Measurements from ENCODE around the gene PAX6. TPM values are rescaled to one million over a fixed set of nuclear protein-coding genes. Genes with fewer than 3 reads are reported as not detected.

The PAX6 gene
- polyA plus RNA-seq, 1 of the 3 experiments (the other 2 are of a cell fraction) = not detected

GRCh38 chr11:31798057-31798553 lies 13.0 kb downstream of the PAX6 start:
- no peak overlapping the region for H3K9ac ChIP-seq
- H3K27me3 ChIP-seq (ENCODE audit: insufficient read depth) = peaks cover 74% of the 10 kb centered on the region
- H4K20me1 ChIP-seq (ENCODE audit: insufficient read depth) = no peaks in the 10 kb centered on the region
- H3K4me3 ChIP-seq (ENCODE audit: low read depth in 2 of 2, low read length in 1 of 2) = peak overlapping the region in 1 of 2 experiments; percentile 29; a peak in 2 of 4 replicates
- ChIA-PET CTCF (interaction anchor here (0.9 to 1.9 kb wide), 6 partner anchors 12 to 400 kb away, joined by 3 to 10 read pairs (median 5); no protein-coding TSS in a partner anchor), POLR2A (interaction anchor here (1.3 kb wide), 1 partner anchor 12 kb away, joined by 3 read pairs; no protein-coding TSS in a partner anchor)
- WGBS (ENCODE audit: low lambda C conversion rate) = 11% methylated on average over 21 of the region's 21 CpGs
- H3F3A ChIP-seq (replicated peaks; ENCODE audit: insufficient read depth) = peaks cover 4% of the 10 kb centered on the region
- peak overlapping the region; percentile 49 for H3K4me2 ChIP-seq
- no peaks in the 10 kb centered on the region for H3K9me3 ChIP-seq
- no peaks in the 10 kb centered on the region for H3K36me3 ChIP-seq (replicated peaks in 1 of 2; ENCODE audit: control insufficient read depth in 1 of 2, insufficient read depth in 2 of 2, low read length in 1 of 2)
- H3K4me1 ChIP-seq (ENCODE audit: control insufficient read depth in 1 of 2, insufficient read depth in 2 of 2, low read depth in 1 of 2, low read length in 1 of 2) = peaks cover 0 to 3% of the 10 kb centered on the region in 2 experiments; a peak in 1 of 4 replicates
- H3K79me2 ChIP-seq (ENCODE audit: insufficient read depth) = no peaks in the 10 kb centered on the region
- H3K9me2 ChIP-seq = no peaks in the 10 kb centered on the region
- 0 out of 2 replicates have a peak overlapping the region, but pooled peaks have one; percentile 14 for H2AFZ ChIP-seq (ENCODE audit: low read depth)
- peak; percentile 33 for DNase-seq
- TF ChIP-seq ELF1 (IDR thresholded peaks at IDR 0.05) (no peak), JUND (IDR thresholded peaks at IDR 0.05) (no peak), MEF2A (IDR thresholded peaks at IDR 0.05; ENCODE audit: borderline replicate concordance, low read depth) (no peak), FOXJ3 (CRISPR knock-in tag; IDR thresholded peaks at IDR 0.05) (no peak), RFX5 (IDR thresholded peaks at IDR 0.05; ENCODE audit: low read length) (no peak), RXRA (IDR thresholded peaks at IDR 0.05; ENCODE audit: borderline replicate concordance, low read depth) (no peak), EZH2phosphoT487 (IDR thresholded peaks at IDR 0.05; ENCODE audit: borderline replicate concordance, low read depth) (no peak; the same call in 1 of the 2 replicates), GABPA (IDR thresholded peaks at IDR 0.05; ENCODE audit: low read depth) (no peak), FOSL2 (IDR thresholded peaks at IDR 0.05; ENCODE audit: borderline replicate concordance, low read depth) (no peak), CHD2 (IDR thresholded peaks at IDR 0.05; ENCODE audit: low read length, partially characterized antibody) (no peak), YY1 (IDR thresholded peaks at IDR 0.05; ENCODE audit: low read depth) (no peak), REST (IDR thresholded peaks at IDR 0.05; ENCODE audit: low read depth, low read length) (no peak), EP300 (IDR thresholded peaks at IDR 0.05; ENCODE audit: borderline replicate concordance in 1 of 2, low read depth in 1 of 2, low read length in 1 of 2) (no peak), PBX3 (IDR thresholded peaks at IDR 0.05) (no peak)
- TF ChIP-seq, protein P1, sequence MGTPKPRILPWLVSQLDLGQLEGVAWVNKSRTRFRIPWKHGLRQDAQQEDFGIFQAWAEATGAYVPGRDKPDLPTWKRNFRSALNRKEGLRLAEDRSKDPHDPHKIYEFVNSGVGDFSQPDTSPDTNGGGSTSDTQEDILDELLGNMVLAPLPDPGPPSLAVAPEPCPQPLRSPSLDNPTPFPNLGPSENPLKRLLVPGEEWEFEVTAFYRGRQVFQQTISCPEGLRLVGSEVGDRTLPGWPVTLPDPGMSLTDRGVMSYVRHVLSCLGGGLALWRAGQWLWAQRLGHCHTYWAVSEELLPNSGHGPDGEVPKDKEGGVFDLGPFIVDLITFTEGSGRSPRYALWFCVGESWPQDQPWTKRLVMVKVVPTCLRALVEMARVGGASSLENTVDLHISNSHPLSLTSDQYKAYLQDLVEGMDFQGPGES (IDR thresholded peaks at IDR 0.05; ENCODE audit: low read depth, low read length) = no peak
- TF ChIP-seq, protein P2, sequence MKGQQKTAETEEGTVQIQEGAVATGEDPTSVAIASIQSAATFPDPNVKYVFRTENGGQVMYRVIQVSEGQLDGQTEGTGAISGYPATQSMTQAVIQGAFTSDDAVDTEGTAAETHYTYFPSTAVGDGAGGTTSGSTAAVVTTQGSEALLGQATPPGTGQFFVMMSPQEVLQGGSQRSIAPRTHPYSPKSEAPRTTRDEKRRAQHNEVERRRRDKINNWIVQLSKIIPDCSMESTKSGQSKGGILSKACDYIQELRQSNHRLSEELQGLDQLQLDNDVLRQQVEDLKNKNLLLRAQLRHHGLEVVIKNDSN (IDR thresholded peaks at IDR 0.05; ENCODE audit: borderline replicate concordance, low read depth) = no peak
- H3K27ac ChIP-seq (ENCODE audit: low read depth in 2 of 2, low read length in 1 of 2) = no peak overlapping the region
